Stimulated activated CD8-positive, alpha-beta memory T cell treated with anti-CD3 and anti-CD28 coated beads, Interleukin-7, amount 100 ng/mL, for 48 hours (primary cell): ENCODE measurements around the gene OR10V1.
A peak's percentile ranks its signal among the peaks of the same experiment; 100 is the strongest.
"Not testable (repeated sequence)": the region's sequence is repeated elsewhere in the genome, so short reads cannot be mapped to it uniquely, and the experiment has no call there.

Experiments
- DNase-seq, 2 donors: peaks; one replicate each; pipeline ENCODE4 v3.0.0-alpha.2; 2020; ENCODE audit warnings: low read depth in 1 of 2; ENCODE audit errors: extremely low read depth in 1 of 2

Gene OR10V1

DNA sequence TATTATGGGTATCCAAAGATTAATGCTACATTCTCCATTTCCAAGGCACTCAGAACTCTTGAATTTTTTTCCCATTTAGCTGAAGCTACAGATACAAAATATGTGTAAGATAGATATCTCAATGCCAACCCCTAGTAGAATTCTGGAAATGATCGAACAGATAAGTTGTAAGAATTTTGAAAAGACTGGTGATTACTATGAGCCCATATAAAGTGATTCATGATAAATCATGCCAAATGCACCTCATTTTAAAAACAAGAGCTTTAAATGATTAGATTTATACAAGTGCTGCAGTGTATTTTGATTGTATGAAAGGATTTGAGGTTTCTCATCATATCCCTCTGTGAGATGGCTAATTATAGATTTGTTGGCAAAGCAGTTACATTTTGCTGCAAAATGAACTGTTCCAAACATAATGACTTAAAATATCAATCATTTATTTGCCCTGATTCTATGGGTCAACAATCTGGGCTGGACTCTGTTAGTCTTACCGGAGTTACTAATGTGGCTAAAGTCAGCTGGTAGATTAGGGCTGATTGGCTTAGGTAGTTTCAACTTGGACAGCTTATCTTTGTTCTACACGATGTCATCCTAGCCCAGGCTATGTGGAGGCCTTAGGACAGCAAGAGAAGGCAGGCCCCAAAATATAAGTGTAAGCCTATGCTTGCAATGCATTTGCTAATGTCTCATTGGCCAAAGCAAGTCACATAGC is 3.4 kb downstream of the OR10V1 start:
- no peak for DNase-seq

DNA sequence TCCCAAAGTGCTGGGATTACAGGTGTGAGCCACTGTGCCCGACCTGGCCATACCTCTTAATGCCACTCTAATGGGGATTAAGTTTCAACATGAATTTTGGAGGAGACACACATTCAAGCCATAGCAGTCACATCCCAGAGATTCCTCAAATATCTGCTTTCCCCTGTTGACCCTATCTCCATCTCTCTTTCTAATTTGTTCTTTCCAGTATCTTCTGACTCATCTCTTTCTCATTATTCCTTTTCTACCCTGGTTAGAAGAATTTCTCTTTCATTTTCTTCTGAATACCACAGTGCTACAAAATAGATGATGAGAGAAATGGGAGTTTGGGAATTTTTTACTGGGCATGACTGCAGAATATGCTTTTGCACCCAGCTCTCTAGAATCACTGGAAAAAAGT is 5.1 kb downstream of the OR10V1 start:
- no peak for DNase-seq

- no peak for DNase-seq
Measured at GRCh38 chr11:59707371-59707770, 6.3 kb downstream of the OR10V1 start.

GRCh38 chr11:59706518-59707285 is 6.9 kb downstream of the OR10V1 start:
- no peak for DNase-seq

GRCh38 chr11:59705294-59705693 is 8.4 kb downstream of the OR10V1 start:
- DNase-seq: no peak

GRCh38 chr11:59703515-59703914 is 10.1 kb downstream of the OR10V1 start:
- DNase-seq: not testable (repeated sequence)

DNA sequence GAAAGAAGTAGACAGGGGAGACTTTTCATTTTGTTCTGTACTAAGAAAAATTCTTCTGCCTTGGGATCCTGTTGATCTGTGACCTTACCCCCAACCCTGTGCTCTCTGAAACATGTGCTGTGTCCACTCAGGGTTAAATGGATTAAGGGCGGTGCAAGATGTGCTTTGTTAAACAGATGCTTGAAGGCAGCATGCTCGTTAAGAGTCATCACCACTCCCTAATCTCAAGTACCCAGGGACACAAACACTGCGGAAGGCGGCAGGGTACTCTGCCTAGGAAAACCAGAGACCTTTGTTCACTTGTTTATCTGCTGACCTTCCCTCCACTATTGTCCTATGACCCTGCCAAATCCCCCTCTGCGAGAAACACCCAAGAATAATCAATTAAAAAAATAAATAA is 13.5 kb downstream of the OR10V1 start:
- not testable (repeated sequence) for DNase-seq

- no peak for DNase-seq
Measured at GRCh38 chr11:59698506-59698905, 15.1 kb downstream of the OR10V1 start.

DNA sequence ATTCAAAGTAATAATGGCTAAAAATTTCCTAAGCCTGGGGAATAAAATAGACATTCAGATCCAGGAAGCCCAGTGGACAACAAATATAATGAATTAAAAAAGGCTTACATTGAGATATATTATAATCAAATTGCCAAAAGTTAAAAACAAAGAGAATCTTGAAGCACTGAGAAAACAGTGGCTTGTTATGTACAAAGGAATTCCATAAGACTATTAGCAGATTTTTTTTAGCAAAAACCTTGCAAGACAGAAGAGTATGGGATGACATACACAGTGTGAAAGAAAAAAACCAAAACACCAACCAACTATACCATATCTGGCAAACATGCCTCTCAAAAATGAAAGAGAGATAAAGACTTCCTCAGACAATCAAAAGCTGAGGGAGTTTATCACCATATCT is 20.7 kb downstream of the OR10V1 start:
- DNase-seq: no peak

GRCh38 chr11:59691156-59691555 is 22.5 kb downstream of the OR10V1 start:
- DNase-seq: no peak

- DNase-seq: no peak
Measured at GRCh38 chr11:59689015-59689414, 24.6 kb downstream of the OR10V1 start.

- DNase-seq: not testable (repeated sequence)
Measured at GRCh38 chr11:59681260-59681725, 32.4 kb downstream of the OR10V1 start.

DNA sequence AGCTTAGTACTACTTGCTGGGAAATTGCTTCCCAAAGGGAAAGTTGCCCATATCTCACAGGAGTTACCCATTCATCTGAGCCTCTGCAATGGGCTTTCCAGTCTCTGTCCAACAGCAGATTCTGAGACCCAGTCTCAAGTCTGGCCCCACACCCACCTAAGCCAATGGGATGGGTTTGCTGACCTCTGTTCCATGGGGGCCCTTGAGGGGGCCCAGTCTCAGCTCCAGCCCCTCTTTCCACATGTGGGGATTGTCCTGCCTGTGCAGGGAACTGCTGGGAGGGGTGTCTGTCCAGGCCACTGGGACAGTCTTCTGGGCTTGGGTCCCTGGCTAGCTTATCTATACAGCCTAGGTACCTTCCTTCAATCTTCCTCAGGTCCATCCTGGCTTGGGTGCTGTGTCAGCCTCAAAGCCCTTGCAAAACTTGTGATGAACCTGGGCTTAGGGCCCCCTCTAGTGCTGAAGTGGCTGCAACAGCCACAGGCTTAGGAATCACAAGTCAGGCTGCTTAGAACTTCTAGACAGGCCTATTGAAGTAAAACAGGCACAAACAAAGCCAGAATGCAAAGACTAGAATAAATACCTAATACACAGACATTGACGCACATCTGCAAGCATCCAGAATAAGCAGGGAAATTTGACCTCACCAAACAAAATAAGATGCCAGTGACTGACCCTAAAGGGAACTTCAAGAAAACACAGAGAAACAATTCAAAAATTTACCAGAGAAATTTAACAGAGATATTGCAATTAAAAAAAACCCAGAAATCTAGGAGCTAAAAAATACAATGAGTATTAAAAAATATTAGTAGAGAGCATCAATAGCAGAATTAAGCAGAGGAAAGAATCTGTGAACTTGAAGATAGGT is 33.1 kb downstream of the OR10V1 start:
- DNase-seq: peak in 1 of 2 donors; percentile 23

DNA sequence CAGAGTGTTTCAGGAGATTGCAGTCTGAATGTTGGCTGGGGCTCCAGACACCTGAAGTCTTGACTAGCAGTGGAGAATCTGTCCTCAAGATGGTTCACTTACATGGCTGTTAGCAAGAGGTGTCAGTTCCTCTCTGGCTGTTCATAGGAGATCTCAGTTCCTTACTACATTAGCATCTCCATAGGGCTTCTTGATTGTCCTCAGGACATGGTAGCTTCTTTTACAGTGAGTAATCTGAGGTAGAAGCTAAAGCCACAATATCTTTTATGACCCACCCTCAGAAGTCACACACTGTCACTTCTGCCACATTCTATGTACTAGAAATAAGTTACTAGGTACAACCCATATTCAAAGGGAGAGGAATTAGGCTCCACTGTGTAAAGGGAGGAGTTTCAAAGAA is 34.3 kb downstream of the OR10V1 start:
- no peak for DNase-seq

DNA sequence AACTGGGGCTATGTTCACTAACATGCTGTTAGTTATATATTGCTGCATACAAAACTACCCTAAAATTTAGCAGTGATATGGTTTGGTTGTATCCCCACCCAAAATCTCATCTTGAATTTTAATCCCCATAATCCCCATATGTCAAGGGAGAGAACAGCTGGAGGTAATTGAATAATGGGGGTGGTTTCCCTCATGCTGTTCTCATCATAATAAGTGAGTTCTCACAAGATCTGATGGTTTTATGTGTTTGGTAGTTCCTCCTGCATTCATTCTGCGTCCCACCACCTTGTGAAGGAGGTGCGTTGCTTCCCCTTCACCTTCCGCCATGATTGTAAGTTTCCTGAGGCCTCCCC is 34.9 kb downstream of the OR10V1 start:
- DNase-seq: no peak

- DNase-seq: no peak
Measured at GRCh38 chr11:59678118-59678812, 35.4 kb downstream of the OR10V1 start.

GRCh38 chr11:59676205-59676604 is 37.4 kb downstream of the OR10V1 start:
- DNase-seq: no peak

GRCh38 chr11:59674291-59674690 is 39.4 kb downstream of the OR10V1 start:
- no peak for DNase-seq

- no peak for DNase-seq
Measured at GRCh38 chr11:59673291-59673690, 40.4 kb downstream of the OR10V1 start.

GRCh38 chr11:59671471-59671870 is 42.2 kb downstream of the OR10V1 start:
- DNase-seq: no peak

DNA sequence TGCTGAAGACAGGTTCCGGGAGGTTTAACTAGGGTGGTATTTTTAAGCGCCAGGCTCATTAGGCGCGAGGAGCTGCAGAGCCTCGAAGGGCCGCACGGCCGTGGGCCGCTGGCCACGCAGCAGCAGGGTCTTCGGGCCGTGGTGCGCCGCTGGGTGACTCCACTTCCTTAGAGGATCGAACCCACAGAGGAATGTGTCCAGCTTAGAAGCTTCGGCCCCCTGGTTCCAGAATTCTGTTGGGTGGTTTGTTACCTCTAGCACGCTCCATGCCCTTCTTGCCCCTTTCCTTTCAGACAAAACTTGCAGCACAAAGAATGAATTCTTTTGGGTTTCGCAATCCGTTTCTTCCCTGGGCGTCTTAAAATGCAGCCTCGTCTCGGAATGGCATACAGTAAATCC is 44.0 kb downstream of the OR10V1 start:
- no peak for DNase-seq
